B cell (primary cell): ENCODE data around the gene TMEM45B. TPM values are rescaled to one million over a fixed set of nuclear protein-coding genes. Genes with fewer than 3 reads are reported as not detected.
"Not testable (repeated sequence)": the region's sequence is repeated elsewhere in the genome, so short reads cannot be mapped to it uniquely, and the experiment has no call there.

Experiments
- ATAC-seq: fragments of 200-7000 bp; cut with Tn5 transposase; one replicate; pipeline ENCODE4 v1.10.0; 2021; ENCODE audit warnings: low read depth, mild to moderate bottlenecking, moderate number of reproducible peaks, moderate library complexity
- CTCF ChIA-PET: fragments of 350-600 bp; sonication (Branson Sonifier 250); formaldehyde crosslinking; loops from one replicate; lab custom pipeline; 2021; ENCODE audit warnings: antibody characterized with exemption, inconsistent platforms; lab: Charles Lee
- POLR2A ChIA-PET: fragments of 350-600 bp; sonication (Branson Sonifier 250); formaldehyde crosslinking; loops from one replicate; lab custom pipeline; 2021; ENCODE audit warnings: antibody characterized with exemption; lab: Charles Lee
- DNase-seq: peaks from one replicate; pipeline ENCODE4 v3.0.0; 2013
- H2AFZ ChIP-seq: 2 replicates; pipeline ENCODE4 v1.6.1; 2012; ENCODE audit warnings: mild to moderate bottlenecking, low read depth, low read length; ENCODE audit not compliant: insufficient read depth, poor library complexity, severe bottlenecking
- H3K27ac ChIP-seq, 2 donors: 1 replicate in 1 of 2; 2 replicates in 1 of 2; pipeline ENCODE4 v1.5.1; 2012 to 2013; ENCODE audit warnings: low read length in 2 of 2, mild to moderate bottlenecking in 2 of 2, moderate library complexity in 1 of 2
- H3K27me3 ChIP-seq, 4 experiments: fragments of 200-600 bp in 1 of 4; sonication (generic) in 1 of 4; replicated peaks in 1 of 4; 1 replicate in 2 of 4; 2 replicates in 2 of 4; pipeline versions ENCODE4 v1.6.1 to v1.7.0; 2013 to 2016; ENCODE audit warnings: low read length in 3 of 4, mild to moderate bottlenecking in 2 of 4, mixed read lengths in 1 of 4, moderate library complexity in 1 of 4; ENCODE audit not compliant: insufficient read depth in 4 of 4, control insufficient read depth in 3 of 4; ENCODE audit errors: control extremely low read depth in 1 of 4
- H3K36me3 ChIP-seq, 2 experiments: replicated peaks in 1 of 2; 1 replicate in 1 of 2; 2 replicates in 1 of 2; pipeline versions ENCODE4 v1.6.1 to v1.7.1; 2013; ENCODE audit warnings: low read length in 1 of 2; ENCODE audit not compliant: insufficient read depth in 2 of 2, control insufficient read depth in 1 of 2; ENCODE audit errors: control extremely low read depth in 1 of 2, extremely low read depth in 1 of 2
- H3K4me1 ChIP-seq, 2 donors: fragments of 200-600 bp in 1 of 2; sonication (generic) in 1 of 2; 1 replicate in 1 of 2; 2 replicates in 1 of 2; pipeline versions ENCODE4 v1.5.1 to v1.6.1; 2013 to 2017; ENCODE audit warnings: low read length in 2 of 2; ENCODE audit not compliant: control insufficient read depth in 2 of 2, insufficient read depth in 2 of 2
- H3K4me2 ChIP-seq: replicated peaks from 2 replicates; pipeline ENCODE3; 2012; ENCODE audit warnings: mild to moderate bottlenecking, low read depth, low read length; ENCODE audit not compliant: poor library complexity, severe bottlenecking
- H3K4me3 ChIP-seq, 5 experiments: fragments of 200-600 bp in 1 of 5; sonication (generic) in 1 of 5; 1 replicate in 3 of 5; 2 replicates in 2 of 5; pipeline versions ENCODE4 v1.5.1 to v1.7.0; 2011 to 2016; ENCODE audit warnings: low read length in 4 of 5, mild to moderate bottlenecking in 4 of 5, low read depth in 2 of 5, control low read depth in 1 of 5, moderate library complexity in 1 of 5; ENCODE audit not compliant: insufficient read depth in 1 of 5; ENCODE audit errors: control extremely low read depth in 1 of 5, extremely low read depth in 1 of 5
- H3K79me2 ChIP-seq: fragments of 200-600 bp; sonication (generic); one replicate; pipeline ENCODE4 v1.6.0; 2016; ENCODE audit warnings: low read length; ENCODE audit not compliant: control insufficient read depth, insufficient read depth
- H3K9ac ChIP-seq: fragments of 200-600 bp; sonication (generic); 2 replicates; pipeline ENCODE4 v1.6.1; 2017; ENCODE audit warnings: mild to moderate bottlenecking, low read length, moderate library complexity
- H3K9me3 ChIP-seq, 3 donors: one replicate each; pipeline versions ENCODE4 v1.6.1 to v1.7.1; 2013; ENCODE audit warnings: low read length in 2 of 3; ENCODE audit not compliant: control insufficient read depth in 2 of 3, insufficient read depth in 1 of 3; ENCODE audit errors: control extremely low read depth in 1 of 3
- H4K20me1 ChIP-seq: 2 replicates; pipeline ENCODE4 v1.6.0; 2012; ENCODE audit warnings: mild to moderate bottlenecking, low read length; ENCODE audit not compliant: insufficient read depth, control insufficient read depth, poor library complexity, severe bottlenecking
- H3K27ac Mint-ChIP-seq: one replicate; pipeline ENCODE4 v1.8.0; 2021; ENCODE audit warnings: mixed read lengths
- H3K27me3 Mint-ChIP-seq: one replicate; pipeline ENCODE4 v1.8.0; 2021; ENCODE audit warnings: mixed read lengths
- H3K4me1 Mint-ChIP-seq: one replicate; pipeline ENCODE4 v1.8.0; 2021; ENCODE audit warnings: mixed read lengths
- H3K4me3 Mint-ChIP-seq: one replicate; pipeline ENCODE4 v1.8.0; 2021; ENCODE audit warnings: mixed read lengths
- H3K9me3 Mint-ChIP-seq: one replicate; pipeline ENCODE4 v1.8.0; 2022; ENCODE audit warnings: mixed read lengths; ENCODE audit not compliant: insufficient read depth
- EZH2 ChIP-seq: IDR thresholded peaks from 2 replicates; pipeline ENCODE4 v1.6.1; 2012; ENCODE audit warnings: borderline replicate concordance, low read depth, mild to moderate bottlenecking, moderate library complexity, low read length; ENCODE audit not compliant: insufficient read depth, poor library complexity, severe bottlenecking
- WGBS: methylation state at CpG from one replicate; pipeline ENCODE4 v1.1.5; 2013; ENCODE audit warnings: missing lambda C conversion rate; ENCODE audit not compliant: insufficient coverage; 5-methylcytosine and 5-hydroxymethylcytosine counted together
- intact Hi-C: fragments of 100-400 bp; cut with micrococcal nuclease; formaldehyde crosslinking; loops from one replicate; pipeline ENCODE4 v1.10.0; 2022
- polyA plus RNA-seq: library from polyadenylated mRNA; depleted of rRNA; stranded (reverse); fragments of >200 nt; gene quantifications from 2 replicates; pipeline ENCODE4 v1.2.3, GENCODE V29; 2012
- total RNA-seq, 2 donors: library from RNA; stranded (reverse); fragments of 120-200 nt in 1 of 2; gene quantifications; 1 replicate in 1 of 2; 2 replicates in 1 of 2; pipeline versions ENCODE4 v1.2.3 to v1.2.4, GENCODE V29; 2013 to 2022
- TF ChIP-seq, protein P1 (sequence below): fragments of 200-600 bp; IDR thresholded peaks from one replicate; pipeline ENCODE4 v1.8.0; 2022; ENCODE audit warnings: antibody characterized with exemption, mild to moderate bottlenecking

TMEM45B gene
- total and polyA plus RNA-seq, 2 donors (not counting 1 experiment from before 2014, with no cell fraction given), result not detected

DNA sequence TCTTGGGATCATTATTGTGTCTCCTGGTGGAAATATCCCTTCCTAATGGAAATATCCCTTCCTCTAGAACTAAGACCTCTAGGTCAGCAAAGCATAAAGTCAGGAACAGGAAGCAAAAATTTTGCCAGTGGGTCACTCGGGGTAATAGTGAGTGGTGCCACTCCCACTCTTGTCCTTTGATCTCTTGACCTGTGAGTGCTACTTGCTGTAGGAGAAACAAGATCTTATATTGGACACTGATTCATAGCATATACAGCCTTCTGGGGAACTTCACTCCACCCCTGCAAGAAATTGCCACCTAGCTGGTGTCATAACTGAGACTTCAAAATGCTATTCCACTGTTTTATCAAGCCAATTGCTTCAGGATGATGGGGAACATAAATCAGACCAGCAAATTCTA lies 44.7 kb upstream of the TMEM45B start:
- Histone ChIP-seq H3K4me2 (no peak overlapping the region), H3K36me3 (no peaks in the 10 kb centered on the region), H3K9me3 (peaks cover 1 to 9% (median 7%) of the 10 kb centered on the region in 3 donors), H3K27me3 (no peaks in the 10 kb centered on the region), H2AFZ (no peak overlapping the region), H3K79me2 (no peaks in the 10 kb centered on the region), H4K20me1 (no peaks in the 10 kb centered on the region), H3K9ac (no peak overlapping the region), H3K27ac (no peak overlapping the region), H3K4me3 (no peak overlapping the region), H3K4me1 (no peaks in the 10 kb centered on the region)
- Mint-ChIP-seq H3K4me3 (no peak overlapping the region), H3K9me3 (peaks cover 6% of the 10 kb centered on the region), H3K27ac (no peak overlapping the region), H3K4me1 (no peaks in the 10 kb centered on the region), H3K27me3 (peaks cover 13% of the 10 kb centered on the region)
- ChIA-PET POLR2A (no interaction called here), CTCF (no interaction called here)
- no CpG with 5 or more reads among the region's 1 CpG for WGBS
- no peak for ATAC-seq
- intact Hi-C loops, result no loop called here
- TF ChIP-seq, protein P1, sequence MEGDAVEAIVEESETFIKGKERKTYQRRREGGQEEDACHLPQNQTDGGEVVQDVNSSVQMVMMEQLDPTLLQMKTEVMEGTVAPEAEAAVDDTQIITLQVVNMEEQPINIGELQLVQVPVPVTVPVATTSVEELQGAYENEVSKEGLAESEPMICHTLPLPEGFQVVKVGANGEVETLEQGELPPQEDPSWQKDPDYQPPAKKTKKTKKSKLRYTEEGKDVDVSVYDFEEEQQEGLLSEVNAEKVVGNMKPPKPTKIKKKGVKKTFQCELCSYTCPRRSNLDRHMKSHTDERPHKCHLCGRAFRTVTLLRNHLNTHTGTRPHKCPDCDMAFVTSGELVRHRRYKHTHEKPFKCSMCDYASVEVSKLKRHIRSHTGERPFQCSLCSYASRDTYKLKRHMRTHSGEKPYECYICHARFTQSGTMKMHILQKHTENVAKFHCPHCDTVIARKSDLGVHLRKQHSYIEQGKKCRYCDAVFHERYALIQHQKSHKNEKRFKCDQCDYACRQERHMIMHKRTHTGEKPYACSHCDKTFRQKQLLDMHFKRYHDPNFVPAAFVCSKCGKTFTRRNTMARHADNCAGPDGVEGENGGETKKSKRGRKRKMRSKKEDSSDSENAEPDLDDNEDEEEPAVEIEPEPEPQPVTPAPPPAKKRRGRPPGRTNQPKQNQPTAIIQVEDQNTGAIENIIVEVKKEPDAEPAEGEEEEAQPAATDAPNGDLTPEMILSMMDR, result no peak
- no peak for TF ChIP-seq EZH2
- DNase-seq, result no peak

GRCh38 chr11:129771456-129771855 lies 44.2 kb upstream of the TMEM45B start:
- H3K4me3 ChIP-seq, H3K36me3 ChIP-seq, POLR2A ChIA-PET, H3K27ac ChIP-seq, H4K20me1 ChIP-seq, intact Hi-C loops, DNase-seq, H3K4me1 Mint-ChIP-seq, H3K79me2 ChIP-seq, H3K27me3 ChIP-seq, ATAC-seq, H3K4me3 Mint-ChIP-seq, H3K9me3 ChIP-seq, H2AFZ ChIP-seq, H3K9ac ChIP-seq, CTCF ChIA-PET, H3K27ac Mint-ChIP-seq, H3K4me1 ChIP-seq, H3K9me3 Mint-ChIP-seq, H3K4me2 ChIP-seq: not testable (repeated sequence)
- H3K27me3 Mint-ChIP-seq, result peaks cover 13% of the 10 kb centered on the region
- no CpG with 5 or more reads among the region's 1 CpG for WGBS
